Measurements from ENCODE around the gene ANKRD31. TPM values are rescaled to one million over a fixed set of nuclear protein-coding genes. Genes with fewer than 3 reads are reported as not detected.

The ANKRD31 gene
- polyA plus RNA-seq, 2 of the 4 experiments (the other 2 are of a cell fraction), result 0.15 to 0.49 TPM

- H3K9me3 ChIP-seq, result no peaks in the 10 kb centered on the region
- H3K4me3 ChIP-seq, result no peak overlapping the region
- no peak overlapping the region for H3K27ac ChIP-seq
- ChIA-PET POLR2A (no interaction called here), CTCF (interaction anchor here (2.9 kb wide), 1 partner anchor 181 kb away, joined by 16 read pairs; the partner anchor contains the start of gene ANKRD31)
- DNase-seq (ENCODE audit: low read depth in 1 of 2, low spot score in 1 of 2) (peak in 1 of 2 experiments; percentile 14), FAIRE-seq (no peak), ATAC-seq (no peak)
- TF ChIP-seq CHD2 (IDR thresholded peaks at IDR 0.05; ENCODE audit: low read length, partially characterized antibody) (no peak), HOXB5 (CRISPR knock-in tag; IDR thresholded peaks at IDR 0.05) (no peak), NPAS2 (CRISPR knock-in tag; IDR thresholded peaks at IDR 0.05; ENCODE audit: borderline replicate concordance) (no peak), EHMT2 (IDR thresholded peaks at IDR 0.05; ENCODE audit: low read depth) (no peak), KDM1A (IDR thresholded peaks at IDR 0.05; ENCODE audit: low read depth) (no peak), NFE2L2 (conservative IDR thresholded peaks at IDR 0.05; ENCODE audit: low read length) (no peak), HMGXB4 (CRISPR knock-in tag; IDR thresholded peaks at IDR 0.05; ENCODE audit: borderline replicate concordance) (no peak), POLR2A (IDR thresholded peaks at IDR 0.05; ENCODE audit: low read length) (no peak), MYC (IDR thresholded peaks at IDR 0.05; ENCODE audit: borderline replicate concordance, low read length) (no peak), HES2 (IDR thresholded peaks at IDR 0.05) (no peak), ZNF302 (CRISPR knock-in tag; IDR thresholded peaks at IDR 0.05) (no peak), FOSB (CRISPR knock-in tag; IDR thresholded peaks at IDR 0.05) (no peak), FOSL2 (IDR thresholded peaks at IDR 0.05) (no peak), FOSL2 (CRISPR knock-in tag; IDR thresholded peaks at IDR 0.05) (no peak), SREBF2 (IDR thresholded peaks at IDR 0.05) (no peak), ATOH8 (CRISPR knock-in tag; IDR thresholded peaks at IDR 0.05; ENCODE audit: low read depth) (no peak), E2F6 (IDR thresholded peaks at IDR 0.05; ENCODE audit: borderline replicate concordance, low read depth) (no peak), ZC3H11A (IDR thresholded peaks at IDR 0.05) (no peak), FOXS1 (CRISPR knock-in tag; IDR thresholded peaks at IDR 0.05) (no peak), NR3C1 (IDR thresholded peaks at IDR 0.05) (no peak)
- WGBS (ENCODE audit: missing lambda C conversion rate), result 84% methylated on average over 1 of the region's 1 CpG
- no peak overlapping the region for H3K4me2 ChIP-seq
- H3K4me1 ChIP-seq, result peaks cover 12% of the 10 kb centered on the region; the same call in 2 of the 3 replicates
These were observed 180.9 kb downstream of the ANKRD31 start for GRCh38 chr5:75055727-75056144.

GRCh38 chr5:75054134-75054930 lies 182.3 kb downstream of the ANKRD31 start:
- no peak for ATAC-seq

More at GRCh38 chr5:75054134-75054930, 182.3 kb downstream of the ANKRD31 start:
- no peak for TF ChIP-seq CBX8 (IDR thresholded peaks at IDR 0.05)
- no peak for TF ChIP-seq CBX2 (IDR thresholded peaks at IDR 0.05; ENCODE audit: borderline replicate concordance, low read depth)
- TF ChIP-seq MAFK (IDR thresholded peaks at IDR 0.05; ENCODE audit: partially characterized antibody), result no peak
- TF ChIP-seq ZNF302 (CRISPR knock-in tag; IDR thresholded peaks at IDR 0.05), result no peak
- no peak for TF ChIP-seq MAZ (IDR thresholded peaks at IDR 0.05; ENCODE audit: borderline replicate concordance, low read depth, low read length)
- TF ChIP-seq ZC3H11A (IDR thresholded peaks at IDR 0.05), result no peak
- no peak for TF ChIP-seq EP300 (IDR thresholded peaks at IDR 0.05)
- TF ChIP-seq RARB (CRISPR knock-in tag; IDR thresholded peaks at IDR 0.05), result no peak
- TF ChIP-seq ESRRA (IDR thresholded peaks at IDR 0.05; ENCODE audit: borderline replicate concordance, low read length), result no peak
- no peak for TF ChIP-seq EHMT2 (IDR thresholded peaks at IDR 0.05; ENCODE audit: low read depth)
- TF ChIP-seq HOXA7 (CRISPR knock-in tag; IDR thresholded peaks at IDR 0.05), result no peak
- TF ChIP-seq RCOR1 (IDR thresholded peaks at IDR 0.05; ENCODE audit: low read depth, low read length), result no peak
- TF ChIP-seq ELK1 (IDR thresholded peaks at IDR 0.05; ENCODE audit: low read depth, low read length), result no peak
- TF ChIP-seq KDM1A (IDR thresholded peaks at IDR 0.05; ENCODE audit: low read depth), result no peak
- TF ChIP-seq RFX5 (IDR thresholded peaks at IDR 0.05), result no peak
- H3K9me3 ChIP-seq, result no peaks in the 10 kb centered on the region
- WGBS (ENCODE audit: missing lambda C conversion rate), result 87% methylated on average over 28 of the region's 28 CpGs
- peak overlapping the region; percentile 74 to 92 for H3K27ac ChIP-seq
- CTCF ChIA-PET, result interaction anchor here (0.6 to 2.9 kb wide), 6 partner anchors 12 to 1361 kb away, joined by 3 to 16 read pairs (median 4); partner anchors contain the start of gene ANKRD31
- FAIRE-seq, result no peak
- H3K4me1 ChIP-seq, result peaks cover 16% of the 10 kb centered on the region; the same call in 2 of the 3 replicates
- peak overlapping the region; percentile 93 for H3K4me2 ChIP-seq
- DNase-seq (ENCODE audit: low read depth in 1 of 2, low spot score in 1 of 2), result no peak
- POLR2A ChIA-PET, result interaction anchor here (0.7 to 2.5 kb wide), 3 partner anchors 183 to 283 kb away, joined by 3 to 13 read pairs (median 9); partner anchors contain the start of genes ANKRD31 and HMGCR
- peak overlapping the region; percentile 73 for H3K4me3 ChIP-seq
